LNCAP (cell line): Measurements from ENCODE around the gene BATF3.

Experiments
- CTCF ChIP-seq: fragments of 450-650 bp; IDR thresholded peaks from 2 replicates; pipeline ENCODE4 v1.5.1; 2017; ENCODE audit warnings: mild to moderate bottlenecking

The BATF3 gene

DNA sequence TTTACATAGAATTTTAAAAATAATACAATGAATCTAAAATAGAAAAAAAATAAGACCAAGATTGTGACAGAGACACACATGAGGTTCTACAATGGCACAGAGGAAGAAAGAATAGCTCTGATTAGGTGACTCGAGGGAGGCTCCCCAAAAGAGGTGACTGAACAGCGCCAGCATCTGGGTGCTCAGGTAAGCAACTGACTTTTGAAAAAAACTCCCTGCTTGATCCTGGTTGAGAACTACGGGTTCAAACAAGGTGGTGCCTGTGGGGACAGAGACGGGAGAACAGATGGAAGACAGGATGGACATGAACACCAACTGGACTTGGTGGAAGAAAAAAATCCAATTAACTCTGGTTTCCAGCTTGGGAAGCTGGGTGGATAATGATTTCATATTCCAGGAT is 22.5 kb downstream of the BATF3 start:
- no peak for TF ChIP-seq CTCF

- no peak for TF ChIP-seq CTCF
These were observed 24.0 kb downstream of the BATF3 start for GRCh38 chr1:212675675-212676074.

DNA sequence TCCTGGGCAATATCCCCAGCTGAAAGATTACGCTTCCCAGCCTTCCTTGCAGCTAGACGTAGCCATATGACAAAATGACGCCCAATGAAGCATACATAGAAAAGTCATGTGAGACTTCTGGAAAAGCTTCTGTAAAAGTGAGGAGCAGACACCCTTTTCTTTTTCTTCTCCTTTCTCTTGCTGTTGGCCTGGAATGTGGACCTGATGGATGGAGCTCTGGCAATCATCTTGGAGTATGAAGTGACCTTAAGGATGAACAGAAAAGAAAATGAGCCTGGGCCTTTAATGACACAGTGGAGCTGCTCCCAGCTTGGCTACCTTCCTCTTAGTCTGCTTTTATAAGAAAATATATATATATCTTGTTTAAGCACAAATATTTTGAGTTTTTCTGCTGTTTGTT is 24.8 kb downstream of the BATF3 start:
- no peak for TF ChIP-seq CTCF

GRCh38 chr1:212671342-212672031 is 28.2 kb downstream of the BATF3 start:
- no peak for TF ChIP-seq CTCF

- TF ChIP-seq CTCF: no peak
These were observed 28.8 kb downstream of the BATF3 start for GRCh38 chr1:212670882-212671281.

DNA sequence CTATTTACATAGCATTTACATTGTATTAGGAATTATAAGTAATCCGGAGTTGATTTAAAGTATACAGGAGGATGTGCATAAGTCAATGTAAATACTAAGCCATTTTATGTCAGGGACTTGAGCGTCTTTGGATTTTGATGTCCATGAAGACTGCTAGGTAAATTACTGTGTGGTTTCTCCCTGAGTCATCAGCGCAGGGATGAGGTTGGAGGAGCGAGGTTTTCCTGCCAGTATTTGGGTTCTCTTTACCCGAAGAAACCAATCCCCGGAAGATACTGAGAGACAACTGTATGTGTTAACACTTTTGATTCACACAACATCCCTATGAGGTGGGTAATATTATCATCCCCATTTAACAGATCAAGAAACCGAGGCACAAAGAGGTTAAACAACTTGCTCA is 29.3 kb downstream of the BATF3 start:
- no peak for TF ChIP-seq CTCF

GRCh38 chr1:212669600-212669999 is 30.0 kb downstream of the BATF3 start:
- no peak for TF ChIP-seq CTCF

DNA sequence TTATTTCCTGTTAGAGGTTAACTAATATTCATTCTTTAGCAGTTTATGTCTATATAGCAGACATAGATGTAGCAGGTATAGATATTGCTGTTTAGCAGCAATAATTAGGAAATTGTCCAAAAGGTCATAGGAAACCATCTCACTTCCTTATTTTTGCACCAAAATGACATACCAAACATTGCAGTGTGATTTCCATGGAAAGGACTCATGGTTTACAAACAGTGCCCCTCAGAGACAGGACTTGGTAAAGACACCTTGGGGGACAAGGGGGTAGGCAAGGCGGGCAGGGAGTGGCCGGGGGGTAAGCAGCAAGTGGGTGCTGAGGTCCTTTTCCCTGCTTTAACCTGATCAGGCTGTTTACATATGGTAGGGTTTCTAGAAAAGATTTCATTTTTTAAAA is 30.5 kb downstream of the BATF3 start:
- no peak for TF ChIP-seq CTCF
